Measurements from ENCODE around the gene OSBPL1A.

Gene OSBPL1A

GRCh38 chr18:24341361-24341760, 56.3 kb downstream of the OSBPL1A start:
- DNase-seq (ENCODE audit: low read depth in 2 of 2) = no peak

- DNase-seq (ENCODE audit: low read depth in 2 of 2) = no peak
These were observed 64.5 kb downstream of the OSBPL1A start for GRCh38 chr18:24333084-24333483.

- no peak for DNase-seq (ENCODE audit: low read depth in 2 of 2)
These were observed 71.4 kb downstream of the OSBPL1A start for GRCh38 chr18:24326211-24326610.

- no peak for DNase-seq (ENCODE audit: low read depth in 2 of 2)
These were observed 75.0 kb downstream of the OSBPL1A start for GRCh38 chr18:24322584-24323136.

- no peak for DNase-seq (ENCODE audit: low read depth in 2 of 2)
These were observed 76.6 kb downstream of the OSBPL1A start for GRCh38 chr18:24321071-24321470.

- no peak for DNase-seq (ENCODE audit: low read depth in 2 of 2)
These were observed 77.9 kb downstream of the OSBPL1A start for GRCh38 chr18:24319757-24320156.

- no peak for DNase-seq (ENCODE audit: low read depth in 2 of 2)
These were observed 80.3 kb downstream of the OSBPL1A start for GRCh38 chr18:24317370-24317769.

GRCh38 chr18:24315170-24315569, 82.5 kb downstream of the OSBPL1A start:
- no peak for DNase-seq (ENCODE audit: low read depth in 2 of 2)

GRCh38 chr18:24306201-24306600, 91.4 kb downstream of the OSBPL1A start:
- DNase-seq (ENCODE audit: low read depth in 2 of 2) = no peak

- DNase-seq (ENCODE audit: low read depth in 2 of 2) = no peak
These were observed 96.9 kb downstream of the OSBPL1A start for GRCh38 chr18:24300703-24301102.

- DNase-seq (ENCODE audit: low read depth in 2 of 2) = no peak
These were observed 101.3 kb downstream of the OSBPL1A start for GRCh38 chr18:24296276-24296675.

- no peak for DNase-seq (ENCODE audit: low read depth in 2 of 2)
These were observed 104.4 kb downstream of the OSBPL1A start for GRCh38 chr18:24293254-24293653.

GRCh38 chr18:24278591-24278990, 119.0 kb downstream of the OSBPL1A start:
- no peak for DNase-seq (ENCODE audit: low read depth in 2 of 2)

- no peak for DNase-seq (ENCODE audit: low read depth in 2 of 2)
These were observed 120.0 kb downstream of the OSBPL1A start for GRCh38 chr18:24277516-24278195.

GRCh38 chr18:24276994-24277393, 120.6 kb downstream of the OSBPL1A start:
- no peak for DNase-seq (ENCODE audit: low read depth in 2 of 2)

- no peak for DNase-seq (ENCODE audit: low read depth in 2 of 2)
These were observed 122.8 kb downstream of the OSBPL1A start for GRCh38 chr18:24274837-24275236.

GRCh38 chr18:24273596-24273995, 124.0 kb downstream of the OSBPL1A start:
- no peak for DNase-seq (ENCODE audit: low read depth in 2 of 2)

GRCh38 chr18:24272229-24272525, 125.4 kb downstream of the OSBPL1A start:
- no peak for DNase-seq (ENCODE audit: low read depth in 2 of 2)

- peak in 1 of 2 experiments; percentile 14 for DNase-seq (ENCODE audit: low read depth in 2 of 2)
These were observed 126.0 kb downstream of the OSBPL1A start for GRCh38 chr18:24271381-24272228.

GRCh38 chr18:24270937-24271380, 126.7 kb downstream of the OSBPL1A start:
- no peak for DNase-seq (ENCODE audit: low read depth in 2 of 2)

- DNase-seq (ENCODE audit: low read depth in 2 of 2) = no peak
These were observed 127.2 kb downstream of the OSBPL1A start for GRCh38 chr18:24270358-24270936.

- no peak for DNase-seq (ENCODE audit: low read depth in 2 of 2)
These were observed 128.7 kb downstream of the OSBPL1A start for GRCh38 chr18:24268784-24269550.

Data from stimulated activated CD4-positive, alpha-beta T cell treated with anti-CD3 and anti-CD28 coated beads, Interleukin-12 subunit alpha, Interleukin-12 subunit beta, amount 100 ng/mL, for 24 hours (primary cell).